ENCODE results near the gene PXN.

DNA sequence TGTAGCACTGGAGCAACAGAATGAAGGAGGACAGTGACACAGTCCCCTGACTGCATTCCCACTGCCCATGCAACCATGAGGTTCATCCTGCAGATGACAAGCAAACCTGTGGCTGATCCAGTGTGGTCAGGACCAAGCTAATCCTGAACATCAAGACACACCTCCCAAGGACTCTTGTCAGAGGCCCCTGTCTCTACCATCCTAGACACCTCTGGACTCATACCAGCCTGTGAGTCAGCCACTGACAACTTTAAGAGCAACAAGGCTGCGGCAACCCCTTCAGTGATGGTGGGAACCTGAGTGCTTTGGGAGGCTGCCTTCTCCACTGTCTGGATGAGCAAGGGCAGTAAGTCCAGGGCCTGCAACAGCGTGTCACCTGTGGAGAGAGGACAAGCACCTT lies 95.6 kb downstream of the PXN start:
- TF ChIP-seq, protein P1, sequence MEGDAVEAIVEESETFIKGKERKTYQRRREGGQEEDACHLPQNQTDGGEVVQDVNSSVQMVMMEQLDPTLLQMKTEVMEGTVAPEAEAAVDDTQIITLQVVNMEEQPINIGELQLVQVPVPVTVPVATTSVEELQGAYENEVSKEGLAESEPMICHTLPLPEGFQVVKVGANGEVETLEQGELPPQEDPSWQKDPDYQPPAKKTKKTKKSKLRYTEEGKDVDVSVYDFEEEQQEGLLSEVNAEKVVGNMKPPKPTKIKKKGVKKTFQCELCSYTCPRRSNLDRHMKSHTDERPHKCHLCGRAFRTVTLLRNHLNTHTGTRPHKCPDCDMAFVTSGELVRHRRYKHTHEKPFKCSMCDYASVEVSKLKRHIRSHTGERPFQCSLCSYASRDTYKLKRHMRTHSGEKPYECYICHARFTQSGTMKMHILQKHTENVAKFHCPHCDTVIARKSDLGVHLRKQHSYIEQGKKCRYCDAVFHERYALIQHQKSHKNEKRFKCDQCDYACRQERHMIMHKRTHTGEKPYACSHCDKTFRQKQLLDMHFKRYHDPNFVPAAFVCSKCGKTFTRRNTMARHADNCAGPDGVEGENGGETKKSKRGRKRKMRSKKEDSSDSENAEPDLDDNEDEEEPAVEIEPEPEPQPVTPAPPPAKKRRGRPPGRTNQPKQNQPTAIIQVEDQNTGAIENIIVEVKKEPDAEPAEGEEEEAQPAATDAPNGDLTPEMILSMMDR (IDR thresholded peaks at IDR 0.05) = no peak
- no peak for TF ChIP-seq POLR2A (IDR thresholded peaks at IDR 0.05)
